Pancreas (tissue), 10 donors: ENCODE data around the gene HAGHL. TPM values are rescaled to one million over a fixed set of nuclear protein-coding genes. Genes with fewer than 3 reads are reported as not detected.
"Not testable (repeated sequence)": the region's sequence is repeated elsewhere in the genome, so short reads cannot be mapped to it uniquely, and the experiment has no call there.

ENCODE experiments used
- ATAC-seq, 4 donors: fragments of 200-7000 bp; cut with Tn5 transposase; one replicate each; pipeline versions ENCODE4 v1.8.0 to v1.9.1; 2020; ENCODE audit warnings: mild to moderate bottlenecking in 4 of 4, moderate library complexity in 4 of 4
- DNase-seq, 6 donors: peaks; one replicate each; pipeline ENCODE4 v3.0.0-alpha.2; 2020
- FAIRE-seq: peaks from 2 replicates; lab custom pipeline; 2012; peaks lifted over from hg19 to GRCh38; lab: Jason Lieb, UNC
- H3K27ac ChIP-seq, 4 donors: fragments of 200-600 bp; sonication (generic); 1 replicate in 3 of 4; 2 replicates in 1 of 4; pipeline versions ENCODE4 v1.5.0 to v1.8.0; 2020
- H3K27me3 ChIP-seq, 4 donors: fragments of 200-600 bp; one replicate each; pipeline ENCODE4 v1.8.0; 2021
- H3K36me3 ChIP-seq, 3 donors: fragments of 200-600 bp; sonication (generic) in 1 of 3; one replicate each; pipeline versions ENCODE4 v1.5.0 to v1.8.0; 2020 to 2021
- H3K4me1 ChIP-seq, 3 donors: fragments of 200-600 bp; one replicate each; pipeline ENCODE4 v1.8.0; 2021
- H3K4me3 ChIP-seq, 4 donors: fragments of 200-600 bp; sonication (generic) in 2 of 4; one replicate each; pipeline versions ENCODE4 v1.5.0 to v1.8.0; 2020 to 2021
- H3K9me3 ChIP-seq, 4 donors: fragments of 200-600 bp; one replicate each; pipeline ENCODE4 v1.8.0; 2021
- CTCF ChIP-seq, 4 donors: fragments of 200-600 bp; sonication (generic) in 3 of 4; IDR thresholded peaks; one replicate each; pipeline versions ENCODE4 v1.5.0 to v1.8.0; 2021; ENCODE audit warnings: antibody characterized with exemption in 4 of 4
- WGBS, 2 donors: extraction: QIAGEN DNeasy Blood & Tissue Kit; methylation state at CpG; one replicate each; pipeline ENCODE4 v1.1.7; 2013; 5-methylcytosine and 5-hydroxymethylcytosine counted together
- intact Hi-C, 3 donors: fragments of 100-400 bp; cut with DNase I; formaldehyde crosslinking; loops; one replicate each; pipeline versions ENCODE4 v1.11.1 to v1.14.2; 2022
- polyA plus RNA-seq, 2 donors: library from polyadenylated mRNA; stranded (reverse); fragments of 200-250 nt; gene quantifications; one replicate each; pipeline ENCODE4 v1.2.3, GENCODE V29; 2013
- total RNA-seq, 6 donors: library from RNA; stranded (reverse); fragmentation: NEBNext Ultra II Directional in 4 of 6; extraction: Animal tissue kit (Norgen Biotek cat#: 25700) in 4 of 6; gene quantifications; one replicate each; pipeline versions ENCODE4 v1.2.1 to v1.2.4, GENCODE V29; 2021 to 2023
- donor health status: healthy with polysubstance abuse.
- donor health status: DM: no; HTN: no; CAD: no; lungs with moderate emphysema.
- donor health status: DM: no; HTN: no; CAD: no.
- donor health status: control.
- donor health status: control.
- donor health status: Bipolar disorder and iron deficiency.
- donor health status: DM: yes; HTN: yes; CAD: no.
- donor health status: DM: no; HTN: no; CAD: no.
- donor health status: DM: no; HTN: no; CAD: no.
- donor health status: DM: yes; HTN: yes; CAD: no.

The HAGHL gene
- total and polyA plus RNA-seq, 8 donors, result 0.47 to 17.5 (median 1.6) TPM

GRCh38 chr16:774086-775001, 47.4 kb downstream of the HAGHL start:
- FAIRE-seq (no peak), DNase-seq (peak in 1 of 6 donors; percentile 69), ATAC-seq (no peak)
- no peaks in the 10 kb centered on the region for H3K4me1 ChIP-seq
- H3K27ac ChIP-seq, result no peak overlapping the region
- no peaks in the 10 kb centered on the region for H3K27me3 ChIP-seq
- WGBS, 2 donors, result 60 to 69% methylated on average over 34 to 46 of the region's 46 CpGs
- TF ChIP-seq CTCF (IDR thresholded peaks at IDR 0.05), result no peak
- H3K36me3 ChIP-seq, result no peaks in the 10 kb centered on the region
- no peaks in the 10 kb centered on the region for H3K9me3 ChIP-seq
- intact Hi-C loops, result no loop called here
- no peak overlapping the region for H3K4me3 ChIP-seq

DNA sequence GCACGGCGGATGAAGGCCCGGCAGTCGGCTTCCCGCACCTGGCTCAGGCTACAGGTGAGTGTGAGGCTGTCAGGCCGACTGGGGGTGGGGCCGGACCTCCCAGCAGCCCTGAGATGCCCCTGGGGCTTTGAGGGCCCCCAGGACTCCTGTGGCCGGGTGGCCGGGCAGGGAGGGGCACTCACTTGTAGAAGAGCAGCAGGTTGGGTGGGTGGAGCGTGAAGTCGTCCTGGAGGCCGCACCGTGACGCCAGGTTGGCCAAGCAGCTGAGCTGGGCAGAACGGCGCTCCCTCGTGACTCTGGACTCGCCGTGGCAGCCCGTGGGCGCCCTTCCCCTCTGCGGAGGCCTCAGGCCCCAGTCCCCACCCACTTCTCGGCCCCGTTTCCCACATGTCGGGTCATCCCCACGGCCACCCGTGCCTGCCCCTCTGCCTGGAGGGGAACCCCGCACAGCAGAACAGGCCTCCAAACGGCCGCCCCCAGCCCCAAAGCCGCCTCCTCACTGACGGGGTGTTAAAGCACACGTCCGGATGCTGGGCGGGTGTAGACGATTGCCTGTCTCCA, 48.4 kb downstream of the HAGHL start:
- WGBS, 2 donors, result 59 to 61% methylated on average over 32 to 36 of the region's 36 CpGs
- Histone ChIP-seq H3K9me3 (no peaks in the 10 kb centered on the region), H3K4me3 (no peak overlapping the region), H3K4me1 (no peaks in the 10 kb centered on the region), H3K36me3 (no peaks in the 10 kb centered on the region), H3K27ac (no peak overlapping the region), H3K27me3 (no peaks in the 10 kb centered on the region)
- no peak for DNase-seq
- no peak for ATAC-seq
- no peak for TF ChIP-seq CTCF (IDR thresholded peaks at IDR 0.05)
- intact Hi-C loops, result no loop called here
- no peak for FAIRE-seq

DNA sequence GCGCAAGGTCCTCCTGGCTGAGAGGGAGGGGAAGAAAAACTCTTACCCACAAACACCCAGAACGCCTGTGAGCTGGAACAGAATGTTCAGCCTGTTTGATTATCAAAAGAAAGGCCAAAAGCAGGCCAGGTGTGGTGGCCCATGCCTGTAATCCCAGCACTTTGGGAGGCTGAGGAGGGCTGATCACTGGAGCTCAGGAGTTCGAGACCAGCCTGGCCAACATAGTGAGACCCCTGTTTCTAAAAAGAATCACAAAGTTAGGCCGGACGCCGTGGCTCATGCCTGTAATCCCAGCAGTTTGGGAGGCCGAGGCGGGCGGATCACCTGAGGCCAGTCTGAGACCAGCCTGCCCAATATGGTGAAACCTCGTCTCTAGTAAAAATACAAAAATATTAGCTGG, 49.4 kb downstream of the HAGHL start:
- H3K9me3 ChIP-seq, H3K27ac ChIP-seq, ATAC-seq, FAIRE-seq, H3K4me3 ChIP-seq, DNase-seq, H3K4me1 ChIP-seq, intact Hi-C loops, H3K36me3 ChIP-seq, H3K27me3 ChIP-seq: not testable (repeated sequence)
- WGBS, 2 donors, result 67 to 87% methylated on average over 10 of the region's 10 CpGs

DNA sequence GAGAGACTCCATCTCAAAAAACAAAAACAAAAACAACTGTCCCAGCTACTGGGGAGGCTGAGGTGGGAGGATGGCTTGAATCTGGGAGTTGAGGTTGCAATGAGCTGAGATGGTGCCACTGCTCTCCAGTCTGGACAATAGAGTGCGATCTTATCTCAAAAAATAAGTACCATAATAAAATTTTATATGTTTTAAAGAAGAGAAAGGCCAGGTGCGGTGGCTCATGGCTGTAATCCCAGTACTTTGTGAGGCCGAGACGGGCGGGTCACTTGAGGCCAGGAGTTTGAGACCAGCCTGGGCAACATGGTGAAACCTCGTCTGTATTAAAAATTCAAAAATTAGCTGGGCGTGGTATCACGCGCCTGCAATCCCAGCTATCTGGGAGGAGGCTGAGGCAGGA, 49.9 kb downstream of the HAGHL start:
- FAIRE-seq (no peak), ATAC-seq (no peak), DNase-seq (no peak)
- no peak for TF ChIP-seq CTCF (IDR thresholded peaks at IDR 0.05)
- Histone ChIP-seq H3K27ac (no peak overlapping the region), H3K4me1 (no peaks in the 10 kb centered on the region), H3K9me3 (no peaks in the 10 kb centered on the region), H3K4me3 (no peak overlapping the region), H3K36me3 (no peaks in the 10 kb centered on the region), H3K27me3 (no peaks in the 10 kb centered on the region)
- WGBS, 2 donors, result 81 to 90% methylated on average over 9 of the region's 9 CpGs
- intact Hi-C loops, result no loop called here

DNA sequence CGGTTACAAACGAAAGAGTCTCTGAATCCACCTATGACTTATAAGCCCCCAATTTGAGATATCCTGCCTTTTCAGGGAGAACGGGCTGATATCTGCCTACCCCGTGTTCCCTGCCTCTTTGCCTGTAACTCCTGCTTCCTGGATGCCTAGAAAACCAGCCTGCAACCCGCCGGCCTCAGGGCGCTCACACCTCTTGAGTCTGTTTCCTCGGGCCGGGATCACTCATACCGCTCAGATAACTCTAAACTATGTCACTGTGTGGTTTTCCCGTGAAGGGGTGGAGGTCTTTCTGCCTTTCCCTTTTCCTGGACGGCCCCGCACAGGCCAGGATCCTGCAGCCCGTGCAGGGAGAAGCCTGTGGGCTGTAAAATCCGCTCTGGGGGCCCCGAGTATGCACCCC, 50.9 kb downstream of the HAGHL start:
- no peaks in the 10 kb centered on the region for H3K9me3 ChIP-seq
- FAIRE-seq (no peak), ATAC-seq (no peak), DNase-seq (no peak)
- H3K27me3 ChIP-seq, result no peaks in the 10 kb centered on the region
- no peak for TF ChIP-seq CTCF (IDR thresholded peaks at IDR 0.05)
- no peaks in the 10 kb centered on the region for H3K36me3 ChIP-seq
- intact Hi-C loops, result no loop called here
- no peak overlapping the region for H3K4me3 ChIP-seq
- WGBS, 2 donors, result 29 to 35% methylated on average over 16 of the region's 16 CpGs
- no peaks in the 10 kb centered on the region for H3K4me1 ChIP-seq
- no peak overlapping the region for H3K27ac ChIP-seq
